ENCODE data around the gene PHAF1. TPM values are rescaled to one million over a fixed set of nuclear protein-coding genes. Genes with fewer than 3 reads are reported as not detected.
A peak's percentile ranks its signal among the peaks of the same experiment; 100 is the strongest.

The PHAF1 gene
- total RNA-seq, 1 donor from 2014 or later: 29.1 TPM

DNA sequence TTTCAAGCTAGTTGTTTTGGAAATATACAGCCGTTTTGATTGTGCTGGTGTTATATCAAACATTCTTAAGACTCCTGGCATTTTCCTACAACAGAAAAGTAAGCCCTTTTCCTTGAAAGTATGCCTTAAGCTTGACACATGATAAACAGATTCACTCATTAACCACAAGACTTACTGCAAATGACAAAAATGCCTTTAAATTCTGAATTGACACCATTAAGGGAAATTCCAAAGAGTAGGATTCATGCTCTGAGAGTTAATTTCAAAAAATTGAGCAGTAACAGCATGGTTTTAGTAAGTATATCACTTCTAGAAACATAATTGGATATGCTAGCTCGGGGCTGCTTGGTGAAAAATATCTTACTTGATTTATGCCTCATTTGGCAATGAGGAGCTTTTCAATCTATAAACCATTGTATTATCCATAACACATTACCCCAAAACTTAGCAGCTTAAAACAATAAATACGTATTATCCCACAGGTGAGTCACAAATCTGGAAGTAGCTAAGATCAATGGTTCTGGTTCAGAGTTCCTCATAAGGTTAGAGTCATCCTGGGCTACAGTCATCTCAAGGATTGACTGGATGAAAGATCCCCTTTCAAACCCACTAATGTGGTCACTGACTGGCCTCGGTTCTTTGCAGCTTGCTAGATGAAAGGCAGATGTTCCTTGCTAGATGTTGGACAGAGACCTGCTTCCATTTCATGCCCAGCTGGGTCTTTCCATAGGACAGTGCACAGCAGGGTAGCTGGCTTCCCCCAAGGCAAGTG, 8.2 kb upstream of the PHAF1 start:
- no peaks in the 10 kb centered on the region for H3K4me1 Mint-ChIP-seq
- H3K27ac Mint-ChIP-seq: no peak overlapping the region

GRCh38 chr16:67104061-67104460, 5.7 kb upstream of the PHAF1 start:
- Histone ChIP-seq H3K4me2 (no peak overlapping the region), H3K4me3 (no peak overlapping the region), H3K36me3 (no peaks in the 10 kb centered on the region), H4K20me1 (ENCODE audit: low read depth) (no peaks in the 10 kb centered on the region), H3K4me1 (peaks cover 3% of the 10 kb centered on the region), H3K27ac (no peak overlapping the region), H2AFZ (replicated peaks) (no peak overlapping the region), H3K9ac (no peak overlapping the region), H3F3A (ENCODE audit: low read depth) (peaks cover 15% of the 10 kb centered on the region), H3K27me3 (peaks cover 7% of the 10 kb centered on the region), H3K79me2 (ENCODE audit: low read depth) (no peaks in the 10 kb centered on the region), H3K9me3 (ENCODE audit: low read depth) (no peaks in the 10 kb centered on the region)
- no peaks in the 10 kb centered on the region for H3K9me3 Mint-ChIP-seq
- H3K27me3 Mint-ChIP-seq (ENCODE audit: insufficient read depth, low read depth): peaks cover 6% of the 10 kb centered on the region
- TF ChIP-seq EZH2 (IDR thresholded peaks at IDR 0.05) (no peak), CTCF (IDR thresholded peaks at IDR 0.05) (peak; percentile 54)
- H3K4me3 Mint-ChIP-seq: no peak overlapping the region
- H3K36me3 Mint-ChIP-seq: peaks cover 10% of the 10 kb centered on the region
- DNase-seq (ENCODE audit: low spot score): peak; percentile 50
- H3K27ac Mint-ChIP-seq: no peak overlapping the region
- H3K4me1 Mint-ChIP-seq: no peaks in the 10 kb centered on the region

More for the DNA sequence above, 8.2 kb upstream of the PHAF1 start:
- no peak overlapping the region for H3K4me3 Mint-ChIP-seq
- H3K4me3 ChIP-seq: no peak overlapping the region
- H3K36me3 ChIP-seq: no peaks in the 10 kb centered on the region
- no peaks in the 10 kb centered on the region for H3K9me3 ChIP-seq (ENCODE audit: low read depth)
- TF ChIP-seq EZH2phosphoT487 (IDR thresholded peaks at IDR 0.05): no peak
- no peak for TF ChIP-seq EZH2 (IDR thresholded peaks at IDR 0.05)
- TF ChIP-seq CTCF (IDR thresholded peaks at IDR 0.05): no peak
- no peak overlapping the region for H3K27ac ChIP-seq
- no peaks in the 10 kb centered on the region for H3K27me3 Mint-ChIP-seq (ENCODE audit: insufficient read depth, low read depth)
- no peaks in the 10 kb centered on the region for H4K20me1 ChIP-seq (ENCODE audit: low read depth)
- no peaks in the 10 kb centered on the region for H3K27me3 ChIP-seq
- no peak overlapping the region for H2AFZ ChIP-seq (replicated peaks)
- H3F3A ChIP-seq (ENCODE audit: low read depth): peaks cover 11% of the 10 kb centered on the region
- no peaks in the 10 kb centered on the region for H3K4me1 ChIP-seq
- no peak for DNase-seq (ENCODE audit: low spot score)
- H3K4me2 ChIP-seq: no peak overlapping the region
- H3K36me3 Mint-ChIP-seq: peaks cover 10% of the 10 kb centered on the region
- H3K9me3 Mint-ChIP-seq: no peaks in the 10 kb centered on the region
- no peaks in the 10 kb centered on the region for H3K79me2 ChIP-seq (ENCODE audit: low read depth)
- H3K9ac ChIP-seq: no peak overlapping the region

- H3K4me2 ChIP-seq: no peak overlapping the region
- DNase-seq (ENCODE audit: low spot score): no peak
- no peak for TF ChIP-seq CTCF (IDR thresholded peaks at IDR 0.05)
- TF ChIP-seq EZH2 (IDR thresholded peaks at IDR 0.05): no peak
- TF ChIP-seq EZH2phosphoT487 (IDR thresholded peaks at IDR 0.05): no peak
- Mint-ChIP-seq H3K9me3 (no peaks in the 10 kb centered on the region), H3K4me1 (peaks cover 4% of the 10 kb centered on the region), H3K36me3 (peaks cover 10% of the 10 kb centered on the region), H3K27ac (no peak overlapping the region), H3K27me3 (ENCODE audit: insufficient read depth, low read depth) (peaks cover 6% of the 10 kb centered on the region), H3K4me3 (no peak overlapping the region)
- H3K27me3 ChIP-seq: peaks cover 7% of the 10 kb centered on the region
- H2AFZ ChIP-seq (replicated peaks): no peak overlapping the region
- H3K9me3 ChIP-seq (ENCODE audit: low read depth): no peaks in the 10 kb centered on the region
- H3K79me2 ChIP-seq (ENCODE audit: low read depth): peaks cover under 1% of the 10 kb centered on the region
- no peak overlapping the region for H3K9ac ChIP-seq
- no peaks in the 10 kb centered on the region for H3K36me3 ChIP-seq
- no peaks in the 10 kb centered on the region for H4K20me1 ChIP-seq (ENCODE audit: low read depth)
- H3F3A ChIP-seq (ENCODE audit: low read depth): peaks cover 18% of the 10 kb centered on the region
- H3K4me3 ChIP-seq: no peak overlapping the region
- no peak overlapping the region for H3K27ac ChIP-seq
- peaks cover 6% of the 10 kb centered on the region for H3K4me1 ChIP-seq
These were observed 4.9 kb upstream of the PHAF1 start for GRCh38 chr16:67104845-67105244.
